ENCODE results near the gene NBAS. TPM values are rescaled to one million over a fixed set of nuclear protein-coding genes. Genes with fewer than 3 reads are reported as not detected.

The NBAS gene
- total and polyA plus RNA-seq, 2 experiments from 2014 or later: 21.2 to 51.8 TPM

GRCh38 chr2:15539999-15540398 is 21.1 kb downstream of the NBAS start:
- Histone ChIP-seq H3K4me3 (no peak overlapping the region), H3K4me2 (ENCODE audit: unreplicated experiment) (no peak overlapping the region), H3K4me1 (ENCODE audit: insufficient read depth) (no peaks in the 10 kb centered on the region), H2AFZ (no peak overlapping the region), H3K27me3 (replicated peaks; ENCODE audit: insufficient read depth) (no peaks in the 10 kb centered on the region), H3K9ac (no peak overlapping the region), H3K9me2 (ENCODE audit: insufficient read depth) (no peaks in the 10 kb centered on the region), H4K20me1 (ENCODE audit: insufficient read depth) (no peaks in the 10 kb centered on the region), H3K9me3 (ENCODE audit: low read depth) (no peaks in the 10 kb centered on the region), H3K27ac (no peak overlapping the region), H3F3A (ENCODE audit: insufficient read depth) (no peaks in the 10 kb centered on the region; the same call in 1 of the 2 replicates), H3K36me3 (ENCODE audit: low read depth) (no peaks in the 10 kb centered on the region; the same call in 1 of the 2 replicates), H3K79me2 (ENCODE audit: insufficient read depth) (peaks cover 37% of the 10 kb centered on the region)
- WGBS, 2 experiments (ENCODE audit: low coverage in 1 of 2, low lambda C conversion rate in 2 of 2, missing lambda C conversion rate in 2 of 2): 85% methylated on average over 3 of the region's 3 CpGs
- DNase-seq: no peak
- TF ChIP-seq EZH2phosphoT487 (IDR thresholded peaks at IDR 0.05; ENCODE audit: insufficient read depth, low read depth): no peak
- TF ChIP-seq EZH2 (IDR thresholded peaks at IDR 0.05; ENCODE audit: insufficient read depth, poor library complexity, severe bottlenecking): no peak
- in situ Hi-C loops (cut with MboI): no loop called here

DNA sequence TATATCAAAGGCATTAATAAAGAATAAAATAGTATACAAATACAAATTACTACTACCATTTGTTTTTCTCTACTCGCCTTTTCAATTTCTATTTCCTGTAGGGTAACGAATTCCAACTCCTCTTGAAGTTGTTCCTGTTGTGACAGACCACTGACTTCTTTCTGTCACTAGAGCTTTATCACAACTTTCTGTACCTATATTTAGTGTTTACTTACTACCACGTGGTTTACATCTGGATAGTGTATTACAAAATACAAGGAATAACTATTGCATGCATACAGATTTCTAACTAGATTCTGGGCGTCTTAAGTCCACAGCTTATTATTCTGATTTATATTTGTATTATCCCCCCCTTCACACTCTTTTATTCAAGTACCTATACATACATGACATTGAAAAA is 22.3 kb downstream of the NBAS start:
- Histone ChIP-seq H3K4me3 (no peak overlapping the region), H3K27ac (no peak overlapping the region), H3K9ac (no peak overlapping the region), H3K4me1 (ENCODE audit: insufficient read depth) (no peaks in the 10 kb centered on the region), H3K4me2 (ENCODE audit: unreplicated experiment) (no peak overlapping the region), H3K27me3 (replicated peaks; ENCODE audit: insufficient read depth) (no peaks in the 10 kb centered on the region), H3F3A (ENCODE audit: insufficient read depth) (no peaks in the 10 kb centered on the region; the same call in 1 of the 2 replicates), H3K9me3 (ENCODE audit: low read depth) (no peaks in the 10 kb centered on the region), H2AFZ (no peak overlapping the region), H3K9me2 (ENCODE audit: insufficient read depth) (no peaks in the 10 kb centered on the region), H3K36me3 (ENCODE audit: low read depth) (peaks cover 10% of the 10 kb centered on the region; the same call in 1 of the 2 replicates), H3K79me2 (ENCODE audit: insufficient read depth) (peaks cover 31% of the 10 kb centered on the region), H4K20me1 (ENCODE audit: insufficient read depth) (no peaks in the 10 kb centered on the region)
- no peak for TF ChIP-seq EZH2phosphoT487 (IDR thresholded peaks at IDR 0.05; ENCODE audit: insufficient read depth, low read depth)
- TF ChIP-seq EZH2 (IDR thresholded peaks at IDR 0.05; ENCODE audit: insufficient read depth, poor library complexity, severe bottlenecking): no peak
- WGBS, 2 experiments (ENCODE audit: low coverage in 1 of 2, low lambda C conversion rate in 2 of 2, missing lambda C conversion rate in 2 of 2): 74 to 76% methylated on average over 4 of the region's 4 CpGs
- DNase-seq: no peak
- in situ Hi-C loops (cut with MboI): no loop called here

DNA sequence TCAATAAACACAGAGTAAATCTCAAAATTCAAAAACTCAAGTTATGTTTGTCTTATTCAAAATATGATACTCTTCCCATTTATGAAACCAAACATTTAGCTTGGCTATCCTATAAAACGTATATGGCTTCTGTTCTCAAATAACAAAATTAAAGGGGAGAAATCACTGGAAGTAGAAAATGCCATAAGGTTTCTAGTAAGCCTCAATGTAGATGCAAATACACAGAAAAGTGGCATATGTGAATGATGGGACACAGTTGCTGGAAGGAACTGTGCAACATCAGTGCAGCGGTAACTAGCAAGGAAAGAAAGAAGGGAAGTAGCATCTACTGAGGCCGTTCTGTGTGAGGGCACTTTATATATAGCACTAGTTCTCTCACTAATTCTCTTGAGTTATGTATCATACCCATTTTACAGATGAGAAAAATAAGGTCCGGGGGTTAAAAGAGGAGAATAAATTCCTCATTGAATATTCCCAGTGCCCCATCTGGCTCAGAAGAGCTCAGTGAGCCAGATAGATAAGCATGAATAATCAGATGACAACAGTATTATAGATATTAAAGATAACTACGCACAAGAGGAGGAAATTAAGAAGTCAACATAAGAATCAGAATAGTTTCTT is 27.2 kb downstream of the NBAS start:
- TF ChIP-seq EZH2 (IDR thresholded peaks at IDR 0.05; ENCODE audit: insufficient read depth, poor library complexity, severe bottlenecking) (no peak), EZH2phosphoT487 (IDR thresholded peaks at IDR 0.05; ENCODE audit: insufficient read depth, low read depth) (no peak)
- H3K27ac ChIP-seq: no peak overlapping the region
- no peaks in the 10 kb centered on the region for H3K4me1 ChIP-seq (ENCODE audit: insufficient read depth)
- no peak overlapping the region for H3K9ac ChIP-seq
- no peak overlapping the region for H3K4me2 ChIP-seq (ENCODE audit: unreplicated experiment)
- 85 to 88% methylated on average over 5 of the region's 5 CpGs for WGBS, 2 experiments (ENCODE audit: low coverage in 1 of 2, low lambda C conversion rate in 2 of 2, missing lambda C conversion rate in 2 of 2)
- DNase-seq: no peak
- no peaks in the 10 kb centered on the region for H3K27me3 ChIP-seq (replicated peaks; ENCODE audit: insufficient read depth)
- no peaks in the 10 kb centered on the region for H3K9me3 ChIP-seq (ENCODE audit: low read depth)
- no peaks in the 10 kb centered on the region for H3K9me2 ChIP-seq (ENCODE audit: insufficient read depth)
- peaks cover 36% of the 10 kb centered on the region for H3K36me3 ChIP-seq (ENCODE audit: low read depth)
- H2AFZ ChIP-seq: no peak overlapping the region
- in situ Hi-C loops (cut with MboI): no loop called here
- no peaks in the 10 kb centered on the region for H3F3A ChIP-seq (ENCODE audit: insufficient read depth)
- peaks cover 21% of the 10 kb centered on the region for H3K79me2 ChIP-seq (ENCODE audit: insufficient read depth)
- H3K4me3 ChIP-seq: no peak overlapping the region
- no peaks in the 10 kb centered on the region for H4K20me1 ChIP-seq (ENCODE audit: insufficient read depth)

GRCh38 chr2:15532996-15533395 is 28.1 kb downstream of the NBAS start:
- in situ Hi-C loops (cut with MboI): no loop called here
- H3K4me1 ChIP-seq (ENCODE audit: insufficient read depth): no peaks in the 10 kb centered on the region
- peaks cover 36% of the 10 kb centered on the region for H3K36me3 ChIP-seq (ENCODE audit: low read depth)
- DNase-seq: no peak
- H3K79me2 ChIP-seq (ENCODE audit: insufficient read depth): peaks cover 20% of the 10 kb centered on the region
- no peak overlapping the region for H3K9ac ChIP-seq
- TF ChIP-seq EZH2 (IDR thresholded peaks at IDR 0.05; ENCODE audit: insufficient read depth, poor library complexity, severe bottlenecking) (no peak), EZH2phosphoT487 (IDR thresholded peaks at IDR 0.05; ENCODE audit: insufficient read depth, low read depth) (no peak)
- H3K4me3 ChIP-seq: no peak overlapping the region
- no peaks in the 10 kb centered on the region for H3F3A ChIP-seq (ENCODE audit: insufficient read depth)
- 88 to 90% methylated on average over 5 of the region's 5 CpGs for WGBS, 2 experiments (ENCODE audit: low coverage in 1 of 2, low lambda C conversion rate in 2 of 2, missing lambda C conversion rate in 2 of 2)
- H3K9me3 ChIP-seq (ENCODE audit: low read depth): no peaks in the 10 kb centered on the region
- H3K9me2 ChIP-seq (ENCODE audit: insufficient read depth): no peaks in the 10 kb centered on the region
- H3K27ac ChIP-seq: no peak overlapping the region
- no peak overlapping the region for H3K4me2 ChIP-seq (ENCODE audit: unreplicated experiment)
- no peaks in the 10 kb centered on the region for H3K27me3 ChIP-seq (replicated peaks; ENCODE audit: insufficient read depth)
- H2AFZ ChIP-seq: no peak overlapping the region
- no peaks in the 10 kb centered on the region for H4K20me1 ChIP-seq (ENCODE audit: insufficient read depth)

All from GM23248 (cell line).